GM19023 (cell line): ENCODE measurements around the gene GALNT12.

Experiments used
- ATAC-seq: cut with Tn5 transposase; IDR thresholded peaks from one replicate; pipeline ENCODE4 v1.9.1; 2021; ENCODE audit warnings: mild to moderate bottlenecking, moderate library complexity; ENCODE audit not compliant: unreplicated experiment

GALNT12 gene

DNA sequence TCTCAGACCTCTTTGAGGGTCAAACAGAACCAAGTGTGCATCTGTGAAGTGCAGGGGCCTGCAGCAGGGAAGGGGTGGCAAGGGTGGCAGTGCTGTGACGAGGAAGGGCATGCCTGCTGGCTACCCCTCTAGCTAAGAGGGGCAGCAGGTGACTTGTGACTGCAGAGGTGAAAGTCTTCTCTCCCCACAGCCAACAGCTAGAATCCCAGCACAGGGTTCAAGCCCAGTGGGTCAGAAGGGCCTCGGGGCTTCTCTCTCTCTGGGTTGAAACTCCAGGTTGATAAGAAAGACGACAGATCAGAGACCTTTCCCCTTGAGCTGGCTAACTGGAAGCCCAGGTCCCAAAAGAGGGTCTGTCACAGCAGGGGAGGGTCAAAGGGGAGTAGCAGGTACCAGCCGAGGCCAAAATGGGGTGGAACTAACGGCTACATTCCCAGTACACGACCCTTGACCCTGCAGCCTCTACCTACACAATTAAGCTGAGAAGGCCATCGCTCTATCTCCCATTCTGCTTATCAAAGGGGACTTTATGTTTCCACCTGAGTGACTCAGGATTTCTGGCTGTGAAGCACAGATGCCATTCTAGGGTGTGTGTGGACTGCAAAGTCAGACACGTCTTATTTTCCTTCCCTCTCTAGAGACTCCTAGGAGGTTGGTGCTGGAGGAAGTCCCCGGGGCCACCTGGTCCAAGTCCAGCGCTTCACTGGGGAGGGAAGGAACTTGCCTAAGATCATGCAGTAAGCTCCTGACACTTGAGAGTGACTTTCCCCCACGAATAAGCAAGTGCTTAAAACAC lies 25.7 kb upstream of the GALNT12 start:
- ATAC-seq, result no peak

DNA sequence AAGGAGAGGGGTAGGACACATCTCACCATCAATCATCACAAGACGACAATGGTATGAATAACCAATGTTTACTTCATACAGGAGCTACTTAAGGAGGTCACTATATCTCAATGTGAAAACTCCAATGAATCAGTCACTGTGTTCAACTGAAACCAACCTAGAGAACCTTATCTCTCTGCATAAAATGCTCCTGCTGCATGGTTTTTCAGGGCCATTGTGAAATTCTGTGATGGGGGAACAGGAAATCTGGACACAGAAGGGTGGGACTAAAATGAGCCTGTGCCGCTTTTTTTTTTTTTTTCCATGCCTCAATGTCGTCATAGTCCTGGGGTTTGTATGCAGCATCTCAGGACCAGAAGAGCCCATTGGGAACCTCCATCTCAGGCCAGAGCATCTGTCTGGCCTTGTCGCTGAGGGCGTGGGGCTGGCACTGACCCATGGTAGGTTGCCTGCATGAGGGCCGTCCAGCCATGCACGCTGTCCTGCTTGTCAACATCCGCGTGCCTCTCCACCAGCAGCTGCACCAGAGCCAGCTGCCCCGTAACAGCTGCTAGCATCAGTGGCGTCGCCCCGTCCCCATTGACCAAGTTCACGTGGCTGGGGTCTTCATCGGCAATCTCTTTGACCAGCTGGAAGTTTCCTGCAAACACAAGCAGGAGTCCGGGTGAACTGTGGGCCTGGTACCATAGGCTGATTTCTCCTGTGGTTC lies 23.8 kb upstream of the GALNT12 start:
- ATAC-seq, result no peak

DNA sequence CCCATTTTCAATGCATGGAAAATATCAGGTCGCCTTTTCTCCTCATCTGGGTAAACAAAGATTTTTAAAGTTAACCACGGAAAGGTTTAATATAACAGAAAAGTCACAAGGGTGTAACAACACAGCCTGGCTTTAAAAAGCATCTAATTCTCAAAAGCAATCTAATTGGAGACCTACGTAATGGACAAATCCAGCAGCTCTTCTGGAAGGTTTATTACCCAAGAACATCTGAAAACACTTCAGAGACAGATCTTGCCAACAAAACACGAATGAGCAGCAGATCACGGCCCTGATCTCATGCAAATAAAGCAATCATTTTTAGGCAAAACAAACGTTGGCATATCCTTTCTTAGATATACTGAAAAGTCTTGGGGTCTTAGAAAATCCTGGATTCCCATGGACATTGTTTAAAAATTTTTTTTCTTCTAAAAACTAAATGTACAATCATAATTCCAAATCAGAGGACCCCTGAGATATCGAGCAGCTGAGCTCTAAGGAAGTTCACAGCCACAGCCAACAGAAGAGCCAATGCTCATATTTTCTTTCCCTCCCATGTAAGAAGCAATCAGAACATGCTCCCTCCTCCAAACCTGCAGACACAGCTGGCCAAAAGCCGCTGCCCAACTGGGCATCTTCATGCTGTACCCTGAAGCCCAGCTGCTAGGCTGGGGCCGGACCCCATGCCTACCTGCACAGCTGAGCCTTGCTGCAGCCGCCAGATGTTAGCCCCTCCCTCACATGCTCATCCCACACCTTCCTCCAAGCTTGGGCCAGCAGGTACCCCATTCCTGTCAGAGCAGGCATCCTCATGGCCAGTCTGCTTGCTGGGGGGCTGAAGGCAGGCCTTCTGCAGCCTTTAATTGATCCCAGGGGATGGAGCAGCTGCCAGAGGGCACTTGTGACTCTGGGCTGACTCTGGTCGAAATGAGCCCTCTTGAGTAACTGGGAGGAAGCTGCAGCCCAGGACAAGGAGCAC lies 22.4 kb upstream of the GALNT12 start:
- no peak for ATAC-seq

DNA sequence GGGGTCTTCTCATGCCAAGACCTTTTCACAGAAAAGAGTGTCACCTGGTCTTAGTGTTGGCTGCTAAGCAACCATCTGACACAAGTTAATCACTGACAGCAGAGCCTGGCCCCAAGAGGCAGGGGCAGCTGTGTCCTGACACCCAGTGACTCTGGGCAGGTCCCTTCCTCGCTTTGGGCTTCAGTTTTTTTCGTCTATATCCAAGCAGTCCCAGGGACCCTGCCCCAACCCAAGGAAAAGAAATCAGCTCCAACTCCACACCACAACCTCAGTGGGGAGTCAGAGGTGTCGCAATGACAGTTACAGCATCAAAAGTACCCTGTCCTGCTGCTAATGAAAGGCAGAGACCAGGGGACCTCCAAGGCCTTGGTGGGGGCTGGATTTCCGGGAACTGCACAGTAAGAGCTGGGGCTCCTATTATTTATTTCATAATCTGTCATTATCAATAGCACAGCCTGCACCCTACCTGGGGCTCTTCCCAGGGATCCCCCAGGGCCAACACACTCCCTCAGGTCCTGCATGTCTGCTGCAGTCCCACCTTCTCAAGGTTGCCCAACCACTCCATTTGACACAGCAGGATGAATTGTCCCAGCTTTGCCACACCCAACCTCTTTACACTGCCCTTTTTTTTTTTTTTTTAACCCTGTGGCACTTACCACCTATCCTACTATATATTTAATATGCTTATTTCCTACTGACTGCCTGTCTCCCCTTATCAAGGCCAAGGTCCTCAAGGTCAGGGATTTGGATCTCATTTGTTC lies 20.5 kb upstream of the GALNT12 start:
- no peak for ATAC-seq

DNA sequence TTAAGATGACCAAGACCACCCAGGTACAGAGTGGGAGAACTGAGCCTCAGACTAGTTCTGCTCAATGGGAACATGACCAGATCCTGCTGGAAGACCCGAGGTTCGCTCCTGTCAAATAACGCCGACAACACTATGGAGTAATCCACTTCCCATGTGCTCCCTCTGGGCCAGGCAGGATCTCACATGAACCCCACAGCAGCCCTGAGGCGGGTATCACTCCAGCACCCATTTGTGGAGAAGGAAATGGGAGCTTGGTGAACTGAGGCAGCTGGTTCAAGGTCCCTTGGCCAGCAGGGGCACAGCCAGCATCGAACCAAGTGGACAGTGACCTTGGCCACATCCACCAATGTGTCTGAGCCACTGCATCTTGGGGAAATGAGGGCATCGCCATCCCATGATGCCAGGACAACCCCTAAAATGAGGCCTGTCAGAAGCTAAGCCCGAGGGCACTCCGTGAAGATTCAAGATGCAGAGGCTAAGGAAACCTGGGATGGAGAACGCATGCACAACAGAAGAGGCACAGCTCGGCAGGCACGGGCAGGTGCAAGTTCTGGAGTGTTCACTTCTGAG lies 19.6 kb upstream of the GALNT12 start:
- ATAC-seq, result no peak

DNA sequence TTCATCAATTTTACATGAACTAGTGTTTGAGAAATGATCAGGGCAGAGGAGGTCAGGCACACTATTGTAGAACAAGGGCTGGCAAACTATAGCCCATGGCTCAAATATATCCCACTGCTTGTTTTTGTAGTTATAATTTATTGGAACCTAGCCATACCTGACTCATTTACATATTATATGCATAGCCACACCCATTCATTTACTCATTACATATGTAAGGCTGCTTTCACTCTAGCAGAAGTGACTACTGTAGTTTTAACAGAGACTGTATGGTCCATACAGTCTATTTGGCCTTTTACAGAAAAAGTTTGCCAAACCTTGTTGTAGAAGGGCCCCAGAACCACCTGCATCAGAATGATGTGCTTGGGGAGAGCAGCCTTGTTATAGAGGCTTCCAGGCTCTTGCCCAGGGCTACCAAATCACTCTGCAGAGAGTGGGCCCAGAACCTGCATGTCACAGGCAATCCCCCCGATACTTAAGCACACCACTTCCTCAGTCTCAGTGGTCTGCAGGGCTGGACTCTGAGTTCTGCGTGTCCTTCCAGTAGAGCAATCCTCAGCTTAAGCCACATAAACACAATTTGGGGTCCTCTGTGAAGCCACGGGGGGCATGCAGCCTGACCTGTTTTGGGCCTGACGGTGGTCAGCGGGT lies 17.9 kb upstream of the GALNT12 start:
- ATAC-seq, result no peak

DNA sequence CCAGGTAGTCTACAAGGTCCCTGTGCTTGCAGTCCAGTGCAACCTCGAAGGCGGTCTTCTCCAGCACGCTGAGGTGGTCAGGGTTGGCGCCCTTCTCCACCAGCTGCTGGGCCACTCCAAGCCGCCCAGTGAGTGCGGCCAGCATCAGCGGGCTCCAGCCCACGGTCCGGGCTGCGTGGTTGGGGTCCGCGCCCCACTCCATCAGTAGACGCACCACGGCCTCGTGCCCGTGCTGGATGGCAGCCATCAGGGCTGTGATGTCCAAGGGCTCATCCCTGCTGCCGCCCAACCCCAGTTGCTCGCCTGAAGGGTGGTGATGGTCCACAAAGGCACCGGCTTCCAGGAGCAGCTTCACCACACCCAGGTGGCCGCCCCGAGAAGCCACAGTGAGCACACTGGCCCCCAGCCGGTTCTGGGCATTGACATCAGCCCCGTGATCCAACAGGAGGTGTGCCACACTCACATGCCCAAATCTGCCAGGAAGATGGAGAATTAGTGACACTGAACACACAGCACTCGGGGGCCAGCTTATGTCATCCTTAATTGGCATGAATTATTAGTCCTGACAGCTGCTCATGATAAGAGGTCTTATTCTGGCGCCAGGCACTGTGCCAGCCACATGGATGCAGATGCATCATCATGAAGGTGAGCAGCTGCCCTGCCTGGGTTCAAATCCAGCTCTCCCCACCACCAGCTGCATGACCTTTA lies 17.2 kb upstream of the GALNT12 start:
- no peak for ATAC-seq

DNA sequence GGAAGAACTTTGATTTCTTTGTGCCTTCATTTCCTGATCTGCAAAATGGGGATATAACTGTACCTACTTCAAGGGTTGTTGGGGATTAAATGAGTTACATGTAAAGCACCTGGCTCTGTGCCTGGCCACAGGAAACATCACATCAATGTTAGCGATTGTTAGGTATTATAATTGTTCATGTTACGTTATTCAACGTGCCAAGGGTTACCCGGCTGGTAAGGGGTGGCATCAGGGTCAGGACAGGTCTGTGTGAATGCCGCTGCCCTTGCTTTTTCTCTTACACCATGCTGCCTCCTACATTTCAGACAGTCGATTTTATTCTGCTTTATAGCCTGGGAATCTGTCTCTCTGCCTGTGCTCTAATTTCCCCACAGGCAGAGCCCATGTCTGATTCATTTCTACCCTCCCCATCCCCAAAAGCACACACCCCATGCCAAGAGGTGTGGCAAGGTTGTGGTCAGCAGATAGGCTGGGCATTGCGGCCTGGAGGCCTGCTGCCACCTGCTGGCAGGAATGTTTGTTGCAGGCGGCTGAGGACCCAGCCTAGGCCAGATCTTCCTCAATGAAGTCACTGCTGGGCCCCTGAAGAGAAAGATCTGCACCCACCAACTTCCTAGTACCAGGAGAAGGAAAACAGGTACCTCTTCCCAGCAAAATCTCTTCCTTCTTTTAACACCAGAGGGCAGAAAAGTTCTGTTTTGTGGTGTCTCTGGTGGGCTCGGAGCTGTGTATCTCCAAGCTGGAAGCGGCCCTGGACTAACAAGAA lies 16.4 kb upstream of the GALNT12 start:
- ATAC-seq, result no peak

DNA sequence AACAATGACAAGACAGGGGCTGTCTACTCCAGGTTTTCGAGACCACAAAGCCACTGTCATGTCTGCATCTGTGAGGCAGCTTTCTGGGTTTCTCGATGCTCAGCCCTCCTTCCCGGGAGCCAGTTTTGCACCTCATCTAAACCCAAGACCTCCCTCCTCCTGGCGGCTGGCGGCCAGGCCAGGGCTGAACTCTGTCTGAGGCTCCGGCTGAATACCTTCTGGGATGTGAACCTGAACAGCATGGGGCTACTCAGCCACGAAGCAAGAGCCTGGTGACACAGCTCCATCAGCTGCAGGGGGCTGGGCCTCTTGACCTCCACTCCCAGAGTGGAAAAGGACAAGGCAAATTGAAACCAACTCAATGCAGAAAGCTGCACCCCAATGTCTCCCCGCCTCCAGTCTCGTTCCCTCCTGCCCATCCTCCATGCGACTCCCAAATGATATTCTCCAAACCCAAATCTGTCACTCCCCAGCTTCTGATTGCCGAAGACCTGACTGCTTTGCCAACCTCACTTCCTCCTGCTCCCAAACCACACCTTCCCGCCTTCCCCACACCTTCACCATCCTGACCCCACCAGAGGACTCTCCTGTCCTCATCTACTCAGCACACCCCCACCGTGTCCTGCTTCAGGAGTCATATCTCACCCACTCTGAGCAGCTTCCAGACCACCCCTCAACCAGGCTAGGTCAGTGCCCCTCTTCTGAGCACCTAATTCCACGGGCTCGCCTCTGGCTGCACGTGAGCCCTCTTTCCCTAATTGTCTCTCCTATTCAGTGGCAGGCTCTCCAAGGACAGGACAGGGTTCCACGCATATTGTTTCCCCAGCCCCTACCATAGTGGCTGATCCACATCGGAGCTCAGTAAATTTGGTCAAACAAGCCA lies 15.6 kb upstream of the GALNT12 start:
- ATAC-seq, result no peak

DNA sequence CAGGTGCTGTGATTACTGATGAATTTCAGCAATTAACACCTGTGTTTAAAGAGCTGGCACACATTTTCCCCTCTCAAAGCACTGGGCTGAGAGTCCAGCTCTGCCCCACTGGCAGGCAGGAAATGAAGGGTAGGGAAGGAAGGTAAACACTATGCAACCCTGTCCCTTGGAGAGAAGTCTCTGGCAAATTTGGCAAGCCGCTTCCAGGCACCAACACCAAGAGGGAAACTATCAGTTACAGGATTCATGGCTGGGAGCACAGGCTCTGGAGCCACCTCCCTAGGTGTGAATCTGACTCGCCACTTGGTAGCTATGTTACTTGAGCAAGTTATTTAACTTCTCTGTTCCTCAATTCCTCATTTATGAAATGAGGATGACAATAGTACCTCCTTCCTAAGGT lies 14.4 kb upstream of the GALNT12 start:
- ATAC-seq, result no peak

DNA sequence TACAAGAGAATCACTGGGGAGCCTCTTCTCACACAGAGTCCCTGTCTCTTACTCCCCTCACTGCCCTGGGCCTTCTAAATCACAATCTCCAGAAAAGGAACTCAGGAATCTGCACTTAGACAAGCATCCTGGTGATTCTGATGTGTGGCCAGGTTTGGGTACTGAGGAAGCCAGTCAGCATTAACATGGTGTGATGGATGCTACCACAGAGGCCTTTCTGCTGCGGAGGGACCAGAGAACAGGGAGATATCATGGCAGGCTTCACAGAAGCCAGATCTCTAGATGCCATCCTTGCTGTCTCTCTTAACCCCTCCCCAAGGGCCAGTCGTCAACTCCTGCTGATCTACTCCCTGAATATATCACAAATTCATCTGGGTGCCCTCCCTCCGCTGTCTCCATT lies 12.7 kb upstream of the GALNT12 start:
- no peak for ATAC-seq

DNA sequence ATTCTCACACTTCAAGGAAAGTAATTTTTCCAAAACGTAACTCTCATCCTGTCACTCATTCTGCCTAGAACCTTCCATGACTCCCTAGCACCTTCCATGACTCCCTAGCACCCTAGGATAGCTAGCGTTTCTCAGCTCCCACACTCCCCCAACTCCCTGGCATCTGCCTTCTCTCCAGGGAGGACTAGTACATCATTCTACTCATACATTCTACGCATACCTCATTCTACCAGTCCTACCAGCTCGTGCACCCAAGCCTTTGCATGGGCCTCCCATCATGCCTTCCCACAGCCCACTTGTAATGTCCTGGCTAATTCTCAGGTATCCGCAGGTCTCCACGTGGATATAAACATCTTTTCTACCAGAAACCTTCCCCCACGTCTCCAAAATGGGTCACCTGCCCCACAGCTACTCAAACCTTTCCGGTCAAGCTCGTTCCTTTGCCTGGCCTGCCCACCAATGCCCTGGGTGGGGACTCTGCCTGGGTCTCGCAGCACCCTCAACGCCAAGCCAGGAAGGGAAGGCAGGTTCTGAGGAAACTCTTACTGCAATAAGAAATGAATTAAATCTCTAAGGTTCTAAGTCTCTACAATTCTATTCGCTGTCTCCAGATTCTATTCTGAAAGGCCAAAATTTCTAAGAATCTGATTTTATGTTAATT lies 12.0 kb upstream of the GALNT12 start:
- no peak for ATAC-seq

DNA sequence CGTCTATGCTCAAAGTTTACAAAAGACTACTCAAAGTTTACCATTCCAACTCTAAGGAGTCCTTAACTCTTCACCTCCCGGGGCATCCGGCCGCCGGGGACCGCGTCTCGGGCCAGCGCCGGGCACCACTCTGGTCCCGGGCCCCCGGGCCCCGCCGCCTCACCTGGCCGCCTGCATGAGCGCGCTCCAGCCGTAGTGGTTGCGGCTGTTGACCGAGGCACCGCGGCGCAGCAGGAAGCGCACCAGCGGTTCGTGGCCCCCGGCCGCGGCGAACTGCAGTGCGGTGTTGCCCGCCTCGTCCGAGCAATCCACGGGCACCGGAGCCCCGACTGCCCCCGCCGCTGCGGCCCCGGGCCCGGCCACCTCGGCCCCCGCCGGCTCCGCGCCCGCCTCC lies 11.5 kb upstream of the GALNT12 start:
- ATAC-seq, result peak; percentile 36

DNA sequence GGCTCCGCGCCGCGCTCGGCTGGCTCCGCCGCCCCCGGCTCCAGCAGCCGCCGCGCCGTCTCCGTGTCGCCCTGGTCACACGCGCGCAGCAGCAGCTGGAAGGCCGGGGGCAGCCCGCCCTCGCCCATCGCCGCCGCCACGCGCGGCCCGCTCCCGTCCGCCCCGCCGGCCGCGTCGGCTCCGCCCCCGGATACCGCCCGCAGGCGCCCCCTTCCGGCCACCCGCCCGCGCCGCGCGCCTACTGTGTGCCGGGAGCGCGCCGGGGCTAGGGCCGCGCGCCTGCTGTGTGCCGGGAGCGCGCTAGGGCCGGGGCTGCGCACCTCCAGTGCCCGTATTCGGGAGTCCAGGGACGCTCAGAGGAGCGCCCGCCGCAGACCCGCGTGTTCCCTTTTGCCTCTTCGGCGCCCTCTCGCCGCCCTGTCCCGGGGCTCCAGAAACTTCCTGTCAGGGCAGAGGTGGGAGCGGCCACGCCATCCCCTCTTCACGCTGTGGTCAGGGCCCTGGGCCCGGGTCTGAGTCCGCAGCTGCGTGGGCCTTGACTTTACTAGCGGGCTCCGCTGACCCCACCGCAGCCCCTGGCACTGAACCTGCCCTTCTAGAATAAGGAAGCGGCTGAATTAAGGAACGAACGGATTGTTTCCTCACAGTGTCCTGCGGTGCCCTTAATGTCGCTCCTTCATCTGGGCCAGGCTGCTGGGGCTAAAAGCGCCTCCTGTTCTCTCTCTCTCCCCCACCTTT lies 10.9 kb upstream of the GALNT12 start, which contains the start of gene ANKS6:
Gene ANKS6 (minus strand): TSS at position 192 of the 738 bp plus-strand sequence. CDS start 64 bp downstream, at position 128.
- peak; percentile 77 for ATAC-seq

DNA sequence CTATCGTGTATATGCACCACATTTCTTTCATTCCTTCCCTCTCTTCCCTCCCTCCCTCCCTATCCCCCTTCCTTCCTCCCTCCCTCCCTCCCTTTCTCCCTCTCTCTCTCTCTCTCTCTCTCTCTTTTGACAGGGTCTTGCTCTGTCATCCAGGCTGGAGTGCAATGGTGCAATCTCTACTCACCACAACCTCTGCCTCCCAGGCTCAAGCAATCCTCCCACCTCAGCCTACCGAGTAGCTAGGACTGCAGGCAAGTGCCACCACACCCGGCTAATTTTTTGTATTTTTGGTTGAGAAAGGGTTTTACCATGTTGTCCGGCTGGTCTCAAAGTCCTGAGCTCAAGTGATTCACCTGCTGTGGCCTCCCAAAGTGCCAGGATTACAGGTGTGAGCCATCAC lies 10.0 kb upstream of the GALNT12 start:
- ATAC-seq, result no peak

DNA sequence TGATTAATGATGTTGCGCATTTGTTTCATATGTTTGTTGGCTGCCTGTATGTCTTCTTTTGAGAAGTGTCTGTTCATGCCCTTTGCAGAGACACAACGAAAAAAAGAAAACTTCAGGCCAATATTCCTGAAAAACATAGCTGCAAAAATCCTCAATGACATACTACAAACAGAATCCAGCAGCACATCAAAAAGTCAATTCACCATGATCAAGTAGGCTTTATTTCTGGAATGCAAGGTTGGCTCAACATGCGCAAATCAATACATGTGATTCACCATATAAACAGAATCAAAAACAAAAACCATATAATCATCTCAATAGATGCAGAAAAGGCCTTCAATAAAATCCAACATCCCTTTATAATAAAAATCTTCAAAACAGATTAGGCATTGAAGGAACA lies 9.2 kb upstream of the GALNT12 start:
- ATAC-seq, result no peak
